Astrocyte (in vitro differentiated cells and primary cell): ENCODE measurements around the gene F7. TPM values are rescaled to one million over a fixed set of nuclear protein-coding genes. Genes with fewer than 3 reads are reported as not detected.

ENCODE experiments used
- DNase-seq: peaks from one replicate; pipeline ENCODE4 v3.0.0-alpha.2; 2010; ENCODE audit warnings: low read depth
- FAIRE-seq: peaks from 2 replicates; lab custom pipeline; 2011; peaks lifted over from hg19 to GRCh38; lab: Jason Lieb, UNC
- H2AFZ ChIP-seq: 2 replicates; pipeline ENCODE4 v1.6.0; 2012; ENCODE audit warnings: low read depth, low read length, inconsistent platforms
- H3K27ac ChIP-seq: 2 replicates; pipeline ENCODE4 v1.5.1; 2011; ENCODE audit warnings: low read depth, low read length, inconsistent platforms
- H3K27me3 ChIP-seq: 2 replicates; pipeline ENCODE4 v1.6.0; 2011; ENCODE audit warnings: low read length, inconsistent platforms; ENCODE audit not compliant: insufficient read depth
- H3K36me3 ChIP-seq: 2 replicates; pipeline ENCODE4 v1.5.1; 2011; ENCODE audit warnings: low read length, inconsistent platforms; ENCODE audit not compliant: insufficient read depth
- H3K4me1 ChIP-seq: 2 replicates; pipeline ENCODE4 v1.5.1; 2011; ENCODE audit warnings: low read length, inconsistent platforms; ENCODE audit not compliant: insufficient read depth
- H3K4me2 ChIP-seq: 2 replicates; pipeline ENCODE4 v1.6.0; 2012; ENCODE audit warnings: low read length, inconsistent platforms
- H3K4me3 ChIP-seq: 2 replicates; pipeline ENCODE4 v1.5.1; 2011; ENCODE audit warnings: low read depth, mild to moderate bottlenecking, low read length, inconsistent platforms; ENCODE audit not compliant: insufficient read depth
- H3K79me2 ChIP-seq: 2 replicates; pipeline ENCODE4 v1.6.0; 2012; ENCODE audit warnings: mild to moderate bottlenecking, low read length, inconsistent platforms; ENCODE audit not compliant: insufficient read depth
- H3K9ac ChIP-seq: 2 replicates; pipeline ENCODE4 v1.6.0; 2012; ENCODE audit warnings: mild to moderate bottlenecking, low read length, inconsistent platforms
- H3K9me3 ChIP-seq: 2 replicates; pipeline ENCODE4 v1.5.1; 2012; ENCODE audit warnings: low read depth, mild to moderate bottlenecking, low read length, inconsistent platforms; ENCODE audit not compliant: insufficient read depth
- H4K20me1 ChIP-seq: 2 replicates; pipeline ENCODE4 v1.6.0; 2012; ENCODE audit warnings: low read length, inconsistent platforms; ENCODE audit not compliant: insufficient read depth
- H3K27ac Mint-ChIP-seq: one replicate; pipeline ENCODE4 v1.8.0; 2021; ENCODE audit warnings: mild to moderate bottlenecking, mixed read lengths; ENCODE audit not compliant: unreplicated experiment
- H3K27me3 Mint-ChIP-seq: one replicate; pipeline ENCODE4 v1.8.0; 2021; ENCODE audit warnings: low read depth, mixed read lengths; ENCODE audit not compliant: unreplicated experiment
- H3K36me3 Mint-ChIP-seq: one replicate; pipeline ENCODE4 v1.8.0; 2021; ENCODE audit warnings: low read depth, mixed read lengths; ENCODE audit not compliant: unreplicated experiment
- H3K4me1 Mint-ChIP-seq: one replicate; pipeline ENCODE4 v1.8.0; 2021; ENCODE audit warnings: low read depth, mixed read lengths; ENCODE audit not compliant: unreplicated experiment
- H3K4me3 Mint-ChIP-seq: one replicate; pipeline ENCODE4 v1.8.0; 2021; ENCODE audit warnings: mild to moderate bottlenecking, moderate library complexity, mixed read lengths; ENCODE audit not compliant: unreplicated experiment
- H3K9me3 Mint-ChIP-seq: one replicate; pipeline ENCODE4 v1.8.0; 2021; ENCODE audit warnings: mild to moderate bottlenecking, mixed read lengths; ENCODE audit not compliant: unreplicated experiment
- EZH2 ChIP-seq: IDR thresholded peaks from 2 replicates; pipeline ENCODE4 v1.6.1; 2012; ENCODE audit warnings: mild to moderate bottlenecking, low read length, inconsistent platforms; ENCODE audit not compliant: insufficient read depth
- total RNA-seq: library from RNA; stranded (reverse); gene quantifications from 2 replicates; pipeline ENCODE4 v1.2.1, GENCODE V29; 2021
- TF ChIP-seq, protein P1 (sequence below): IDR thresholded peaks from 2 replicates; pipeline ENCODE4 v1.5.1; 2011; ENCODE audit warnings: low read depth, mild to moderate bottlenecking, inconsistent platforms, low read length, moderate library complexity; ENCODE audit not compliant: insufficient read depth

Gene F7
- total RNA-seq, 1 donor from 2014 or later, result not detected

DNA sequence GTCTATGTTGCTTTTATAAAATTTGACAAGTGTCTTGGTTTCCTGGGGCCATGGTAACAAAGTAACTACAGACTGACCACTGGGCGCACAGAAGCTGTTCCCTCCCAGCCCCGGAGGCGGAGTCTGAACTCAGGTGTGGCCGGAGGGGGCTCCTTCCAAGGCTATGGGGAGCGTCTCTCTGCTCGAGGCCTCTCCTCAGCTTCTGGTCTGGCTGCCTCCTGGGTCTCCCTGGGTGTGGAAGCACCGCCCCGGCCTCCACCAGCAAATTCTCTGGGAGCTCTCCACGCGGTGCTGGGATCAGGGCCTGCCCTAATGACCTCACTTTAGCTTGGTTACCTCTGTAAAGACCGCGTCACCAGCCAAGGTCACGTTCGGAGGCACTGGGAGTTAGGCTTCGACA, 45.7 kb upstream of the F7 start:
- DNase-seq (no peak), FAIRE-seq (no peak)
- Histone ChIP-seq H3K27me3 (peaks cover 7% of the 10 kb centered on the region), H3K4me2 (no peak overlapping the region), H3K27ac (no peak overlapping the region), H2AFZ (no peak overlapping the region), H3K9ac (no peak overlapping the region), H4K20me1 (no peaks in the 10 kb centered on the region), H3K4me1 (peaks cover 3% of the 10 kb centered on the region), H3K79me2 (no peaks in the 10 kb centered on the region), H3K4me3 (no peak overlapping the region), H3K9me3 (peaks cover 4% of the 10 kb centered on the region), H3K36me3 (no peaks in the 10 kb centered on the region)
- TF ChIP-seq, protein P1, sequence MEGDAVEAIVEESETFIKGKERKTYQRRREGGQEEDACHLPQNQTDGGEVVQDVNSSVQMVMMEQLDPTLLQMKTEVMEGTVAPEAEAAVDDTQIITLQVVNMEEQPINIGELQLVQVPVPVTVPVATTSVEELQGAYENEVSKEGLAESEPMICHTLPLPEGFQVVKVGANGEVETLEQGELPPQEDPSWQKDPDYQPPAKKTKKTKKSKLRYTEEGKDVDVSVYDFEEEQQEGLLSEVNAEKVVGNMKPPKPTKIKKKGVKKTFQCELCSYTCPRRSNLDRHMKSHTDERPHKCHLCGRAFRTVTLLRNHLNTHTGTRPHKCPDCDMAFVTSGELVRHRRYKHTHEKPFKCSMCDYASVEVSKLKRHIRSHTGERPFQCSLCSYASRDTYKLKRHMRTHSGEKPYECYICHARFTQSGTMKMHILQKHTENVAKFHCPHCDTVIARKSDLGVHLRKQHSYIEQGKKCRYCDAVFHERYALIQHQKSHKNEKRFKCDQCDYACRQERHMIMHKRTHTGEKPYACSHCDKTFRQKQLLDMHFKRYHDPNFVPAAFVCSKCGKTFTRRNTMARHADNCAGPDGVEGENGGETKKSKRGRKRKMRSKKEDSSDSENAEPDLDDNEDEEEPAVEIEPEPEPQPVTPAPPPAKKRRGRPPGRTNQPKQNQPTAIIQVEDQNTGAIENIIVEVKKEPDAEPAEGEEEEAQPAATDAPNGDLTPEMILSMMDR, result no peak
- TF ChIP-seq EZH2, result no peak
- Mint-ChIP-seq H3K4me3 (no peak overlapping the region), H3K4me1 (peaks cover 6% of the 10 kb centered on the region), H3K36me3 (no peaks in the 10 kb centered on the region), H3K27ac (no peak overlapping the region), H3K9me3 (no peaks in the 10 kb centered on the region), H3K27me3 (peaks cover 8% of the 10 kb centered on the region)

DNA sequence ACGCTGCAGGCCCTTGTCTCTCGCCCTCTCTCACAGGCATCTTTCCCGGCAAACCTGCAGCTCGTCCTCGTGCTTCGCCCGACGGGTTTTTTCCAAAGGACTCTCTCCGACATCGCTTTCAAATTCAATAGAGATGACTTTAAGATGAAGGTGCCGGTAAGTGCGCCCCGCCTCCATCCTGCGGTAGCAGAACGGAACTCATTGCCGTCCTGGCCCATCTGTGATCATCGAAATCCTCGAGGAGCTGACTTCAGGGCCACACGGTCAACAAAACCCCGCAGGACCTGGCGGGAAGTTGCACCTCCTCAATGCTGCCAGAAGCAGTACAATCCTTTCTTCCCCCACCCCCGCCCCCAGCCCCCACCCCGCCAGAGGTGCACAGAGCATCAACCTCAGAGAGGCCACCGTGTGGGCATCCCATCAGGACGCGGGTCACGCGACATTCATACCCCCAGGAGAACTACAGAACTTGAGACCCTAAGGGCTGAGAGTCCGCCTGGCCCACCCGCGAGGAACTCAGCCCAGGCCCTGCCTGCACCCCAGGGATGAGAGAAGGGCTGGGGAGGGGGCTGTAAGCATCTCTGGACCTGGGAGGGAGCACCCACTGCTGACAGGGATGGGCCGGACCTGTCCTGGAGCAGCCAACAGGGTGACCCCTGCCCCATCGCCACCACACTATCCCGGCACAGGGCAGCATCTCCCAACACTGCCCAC, 44.9 kb upstream of the F7 start:
- Mint-ChIP-seq H3K4me1 (peaks cover 6% of the 10 kb centered on the region), H3K27ac (no peak overlapping the region), H3K4me3 (no peak overlapping the region), H3K36me3 (no peaks in the 10 kb centered on the region), H3K9me3 (no peaks in the 10 kb centered on the region), H3K27me3 (peaks cover 3% of the 10 kb centered on the region)
- H3K4me3 ChIP-seq, result no peak overlapping the region
- no peak overlapping the region for H3K9ac ChIP-seq
- peaks cover under 1% of the 10 kb centered on the region for H3K27me3 ChIP-seq
- no peak overlapping the region for H3K27ac ChIP-seq
- no peaks in the 10 kb centered on the region for H3K36me3 ChIP-seq
- DNase-seq (no peak), FAIRE-seq (no peak)
- no peaks in the 10 kb centered on the region for H3K79me2 ChIP-seq
- H3K4me2 ChIP-seq, result no peak overlapping the region
- H4K20me1 ChIP-seq, result no peaks in the 10 kb centered on the region
- peaks cover 4% of the 10 kb centered on the region for H3K9me3 ChIP-seq
- peaks cover 3% of the 10 kb centered on the region for H3K4me1 ChIP-seq
- no peak for TF ChIP-seq EZH2
- TF ChIP-seq, protein P1, result no peak
- H2AFZ ChIP-seq, result no peak overlapping the region

DNA sequence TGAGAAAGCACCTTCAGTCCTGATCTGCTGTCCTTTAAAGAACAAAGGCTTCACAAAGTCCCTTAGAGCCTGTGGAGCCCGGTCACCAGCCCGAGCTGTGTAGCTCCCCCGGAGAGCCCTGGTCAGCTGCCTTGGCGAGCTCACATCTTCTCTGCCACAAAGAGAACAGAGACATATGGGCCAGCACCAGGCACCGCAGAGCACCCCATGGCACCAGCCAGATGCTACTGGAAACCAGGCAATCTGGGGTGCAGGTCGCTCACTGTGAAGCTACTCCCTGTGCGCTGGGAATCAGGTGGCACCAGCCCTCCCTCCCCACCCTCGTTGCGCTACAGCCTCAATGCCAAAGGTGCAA, 44.3 kb upstream of the F7 start:
- DNase-seq (no peak), FAIRE-seq (no peak)
- no peak for TF ChIP-seq EZH2
- TF ChIP-seq, protein P1, result no peak
- no peaks in the 10 kb centered on the region for H3K27me3 ChIP-seq
- H3K9me3 ChIP-seq, result peaks cover 4% of the 10 kb centered on the region
- H3K9me3 Mint-ChIP-seq, result no peaks in the 10 kb centered on the region
- H2AFZ ChIP-seq, result no peak overlapping the region
- peaks cover 3% of the 10 kb centered on the region for H3K4me1 ChIP-seq
- H3K4me2 ChIP-seq, result no peak overlapping the region
- no peaks in the 10 kb centered on the region for H4K20me1 ChIP-seq
- no peak overlapping the region for H3K4me3 Mint-ChIP-seq
- H3K27ac ChIP-seq, result no peak overlapping the region
- H3K27me3 Mint-ChIP-seq, result peaks cover 3% of the 10 kb centered on the region
- no peaks in the 10 kb centered on the region for H3K79me2 ChIP-seq
- H3K4me1 Mint-ChIP-seq, result peaks cover 6% of the 10 kb centered on the region
- no peaks in the 10 kb centered on the region for H3K36me3 ChIP-seq
- H3K36me3 Mint-ChIP-seq, result no peaks in the 10 kb centered on the region
- H3K27ac Mint-ChIP-seq, result no peak overlapping the region
- H3K9ac ChIP-seq, result no peak overlapping the region
- no peak overlapping the region for H3K4me3 ChIP-seq
